BLaER1 treated with 17β-estradiol and CSF1 and Interleukin-3, amounts not matched to agents 10 nM and 100 nM (cell line): ENCODE measurements around the gene SLC35B3.
"Not testable (repeated sequence)": the region's sequence is repeated elsewhere in the genome, so short reads cannot be mapped to it uniquely, and the experiment has no call there.

ENCODE experiments used
- H3K27ac ChIP-seq, 11 experiments: shearing (Covaris generic); formaldehyde crosslinking; 2 replicates each; pipeline ENCODE4 v1.8.1; 2022
- H3K27me3 ChIP-seq, 11 experiments: shearing (Covaris generic); formaldehyde crosslinking; 2 replicates each; pipeline ENCODE4 v1.8.1; 2022
- H3K36me3 ChIP-seq, 11 experiments: shearing (Covaris generic); formaldehyde crosslinking; 2 replicates each; pipeline ENCODE4 v1.8.1; 2022
- H3K4me1 ChIP-seq, 10 experiments: shearing (Covaris generic); formaldehyde crosslinking; 2 replicates each; pipeline ENCODE4 v1.8.1; 2022
- H3K4me2 ChIP-seq, 11 experiments: shearing (Covaris generic); formaldehyde crosslinking; 2 replicates each; pipeline ENCODE4 v1.8.1; 2022
- H3K4me3 ChIP-seq, 10 experiments: shearing (Covaris generic); formaldehyde crosslinking; 2 replicates each; pipeline ENCODE4 v1.8.1; 2022
- H3K9ac ChIP-seq, 11 experiments: shearing (Covaris generic); formaldehyde crosslinking; 2 replicates each; pipeline ENCODE4 v1.8.1; 2022
- H3K9me3 ChIP-seq, 11 experiments: shearing (Covaris generic); formaldehyde crosslinking; replicated peaks in 1 of 11; 2 replicates each; pipeline ENCODE4 v1.8.1; 2022
- H4K20me1 ChIP-seq, 11 experiments: shearing (Covaris generic); formaldehyde crosslinking; 2 replicates each; pipeline ENCODE4 v1.8.1; 2022
- Cebpa-rat ChIP-seq, 11 experiments: shearing (Covaris generic); IDR thresholded peaks; 2 replicates each; pipeline ENCODE4 v1.8.1; 2022

Gene SLC35B3

GRCh38 chr6:8435093-8435844, at the start of gene SLC35B3:
SLC35B3 (minus strand) TSS chr6:8435545.
- Histone ChIP-seq H3K27me3 (no peaks in the 10 kb centered on the region), H3K9me3 (peaks cover 0 to 15% (median 8%) of the 10 kb centered on the region in 11 experiments; a peak in 12 of 22 replicates), H3K9ac (peak within 1 kb of the TSS; percentile 86 to 97 (median 91)), H3K36me3 (peaks cover 0 to 24% (median 5%) of the 10 kb centered on the region in 11 experiments; a peak in 9 of 22 replicates), H3K4me1 (peaks cover 19 to 32% (median 25%) of the 10 kb centered on the region in 10 experiments; a peak in 19 of 20 replicates), H3K4me2 (peak within 1 kb of the TSS; percentile 71 to 93 (median 76)), H3K4me3 (peak within 1 kb of the TSS; percentile 74 to 94 (median 82)), H4K20me1 (peaks cover 0 to 15% (median 0%) of the 10 kb centered on the region in 11 experiments; a peak in 3 of 22 replicates), H3K27ac (peak within 1 kb of the TSS; percentile 86 to 98 (median 93))
- TF ChIP-seq Cebpa-rat (IDR thresholded peaks at IDR 0.05), result no peak

GRCh38 chr6:8483650-8484049, 48.3 kb upstream of the SLC35B3 start:
- no peak for TF ChIP-seq Cebpa-rat (IDR thresholded peaks at IDR 0.05)

GRCh38 chr6:8481727-8482126, 46.4 kb upstream of the SLC35B3 start:
- TF ChIP-seq Cebpa-rat (IDR thresholded peaks at IDR 0.05), result no peak
- no peak overlapping the region for H3K27ac ChIP-seq
- no peaks in the 10 kb centered on the region for H3K9me3 ChIP-seq
- no peaks in the 10 kb centered on the region for H3K4me1 ChIP-seq
- H3K9ac ChIP-seq, result no peak overlapping the region
- no peak overlapping the region for H3K4me2 ChIP-seq
- no peaks in the 10 kb centered on the region for H3K36me3 ChIP-seq
- H3K4me3 ChIP-seq, result no peak overlapping the region
- no peaks in the 10 kb centered on the region for H3K27me3 ChIP-seq
- H4K20me1 ChIP-seq, result no peaks in the 10 kb centered on the region

More at GRCh38 chr6:8483650-8484049, 48.3 kb upstream of the SLC35B3 start:
- Histone ChIP-seq H3K4me3 (no peak overlapping the region), H3K4me1 (no peaks in the 10 kb centered on the region), H3K27me3 (no peaks in the 10 kb centered on the region), H4K20me1 (no peaks in the 10 kb centered on the region), H3K36me3 (no peaks in the 10 kb centered on the region), H3K27ac (no peak overlapping the region), H3K4me2 (no peak overlapping the region), H3K9me3 (no peaks in the 10 kb centered on the region), H3K9ac (no peak overlapping the region)

GRCh38 chr6:8478418-8478817, 43.1 kb upstream of the SLC35B3 start:
- no peak for TF ChIP-seq Cebpa-rat (IDR thresholded peaks at IDR 0.05)
- no peaks in the 10 kb centered on the region for H4K20me1 ChIP-seq
- H3K27ac ChIP-seq, result no peak overlapping the region
- H3K4me3 ChIP-seq, result no peak overlapping the region
- no peaks in the 10 kb centered on the region for H3K36me3 ChIP-seq
- no peaks in the 10 kb centered on the region for H3K9me3 ChIP-seq
- H3K9ac ChIP-seq, result no peak overlapping the region
- H3K4me1 ChIP-seq, result no peaks in the 10 kb centered on the region
- H3K4me2 ChIP-seq, result no peak overlapping the region
- H3K27me3 ChIP-seq, result no peaks in the 10 kb centered on the region

GRCh38 chr6:8476656-8477055, 41.3 kb upstream of the SLC35B3 start:
- H3K36me3 ChIP-seq, result no peaks in the 10 kb centered on the region

GRCh38 chr6:8468552-8469356, 33.4 kb upstream of the SLC35B3 start:
- H3K27me3 ChIP-seq, result no peaks in the 10 kb centered on the region
- no peak overlapping the region for H3K27ac ChIP-seq
- no peaks in the 10 kb centered on the region for H3K36me3 ChIP-seq
- H3K4me2 ChIP-seq, result no peak overlapping the region
- no peak overlapping the region for H3K9ac ChIP-seq
- H3K4me3 ChIP-seq, result no peak overlapping the region
- H3K4me1 ChIP-seq, result no peaks in the 10 kb centered on the region
- TF ChIP-seq Cebpa-rat (IDR thresholded peaks at IDR 0.05), result no peak
- H4K20me1 ChIP-seq, result no peaks in the 10 kb centered on the region
- H3K9me3 ChIP-seq, result no peaks in the 10 kb centered on the region

More at GRCh38 chr6:8476656-8477055, 41.3 kb upstream of the SLC35B3 start:
- no peaks in the 10 kb centered on the region for H4K20me1 ChIP-seq
- H3K4me1 ChIP-seq, result no peaks in the 10 kb centered on the region
- H3K27ac ChIP-seq, result no peak overlapping the region
- no peak overlapping the region for H3K9ac ChIP-seq
- H3K4me2 ChIP-seq, result no peak overlapping the region
- no peaks in the 10 kb centered on the region for H3K9me3 ChIP-seq
- no peaks in the 10 kb centered on the region for H3K27me3 ChIP-seq
- no peak overlapping the region for H3K4me3 ChIP-seq
- no peak for TF ChIP-seq Cebpa-rat (IDR thresholded peaks at IDR 0.05)

GRCh38 chr6:8462694-8463093, 27.3 kb upstream of the SLC35B3 start:
- Histone ChIP-seq H3K36me3 (no peaks in the 10 kb centered on the region), H3K4me3 (no peak overlapping the region), H3K9ac (no peak overlapping the region), H3K27me3 (no peaks in the 10 kb centered on the region), H4K20me1 (no peaks in the 10 kb centered on the region), H3K9me3 (no peaks in the 10 kb centered on the region), H3K27ac (no peak overlapping the region), H3K4me2 (no peak overlapping the region), H3K4me1 (no peaks in the 10 kb centered on the region)
- TF ChIP-seq Cebpa-rat (IDR thresholded peaks at IDR 0.05), result no peak

- H4K20me1 ChIP-seq, result no peaks in the 10 kb centered on the region
- no peaks in the 10 kb centered on the region for H3K9me3 ChIP-seq
- no peak overlapping the region for H3K9ac ChIP-seq
- no peak overlapping the region for H3K4me3 ChIP-seq
- no peak overlapping the region for H3K27ac ChIP-seq
- no peak overlapping the region for H3K4me2 ChIP-seq
- H3K27me3 ChIP-seq, result no peaks in the 10 kb centered on the region
- H3K4me1 ChIP-seq, result no peaks in the 10 kb centered on the region
- H3K36me3 ChIP-seq, result no peaks in the 10 kb centered on the region
- no peak for TF ChIP-seq Cebpa-rat (IDR thresholded peaks at IDR 0.05)
These were observed 26.8 kb upstream of the SLC35B3 start for GRCh38 chr6:8462169-8462568.

GRCh38 chr6:8446391-8446790, 11.0 kb upstream of the SLC35B3 start:
- TF ChIP-seq Cebpa-rat (IDR thresholded peaks at IDR 0.05), result no peak
- Histone ChIP-seq H3K4me3 (no peak overlapping the region), H3K27ac (no peak overlapping the region), H3K36me3 (no peaks in the 10 kb centered on the region), H3K9me3 (no peaks in the 10 kb centered on the region), H3K9ac (no peak overlapping the region), H3K4me2 (no peak overlapping the region), H3K4me1 (no peaks in the 10 kb centered on the region), H3K27me3 (no peaks in the 10 kb centered on the region), H4K20me1 (no peaks in the 10 kb centered on the region)

- H3K4me1 ChIP-seq, H3K27ac ChIP-seq, H3K27me3 ChIP-seq, H3K4me2 ChIP-seq, H4K20me1 ChIP-seq, H3K9ac ChIP-seq, H3K9me3 ChIP-seq, H3K36me3 ChIP-seq, H3K4me3 ChIP-seq: not testable (repeated sequence)
These were observed 10.6 kb upstream of the SLC35B3 start for GRCh38 chr6:8445930-8446329.
